ENCODE data around the gene GNA14.
"Not testable (repeated sequence)": the region's sequence is repeated elsewhere in the genome, so short reads cannot be mapped to it uniquely, and the experiment has no call there.

GNA14 gene

GRCh38 chr9:77507212-77507961, 140.7 kb downstream of the GNA14 start:
- no peak overlapping the region for H3K4me3 ChIP-seq (ENCODE audit: low read depth, low read length)
- DNase-seq (ENCODE audit: low read depth): peak; percentile 14

DNA sequence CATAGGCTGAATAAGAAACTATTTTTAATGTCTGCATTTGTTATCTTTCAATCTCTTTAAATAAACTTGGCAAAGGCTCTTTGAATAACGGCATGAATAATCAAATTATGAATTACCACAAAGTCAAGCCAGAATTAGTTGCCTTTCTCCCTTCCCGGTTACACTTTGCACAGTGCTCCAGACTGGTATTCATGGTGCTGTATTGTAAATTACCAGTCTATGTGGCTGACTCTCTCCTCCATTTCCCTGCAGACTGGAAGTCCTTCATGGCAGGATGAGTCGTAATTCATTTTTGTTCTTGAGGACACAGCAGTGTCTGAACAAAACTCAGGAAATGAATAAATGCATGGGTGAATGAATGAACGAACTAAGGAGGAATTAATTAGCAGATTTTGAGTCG, 142.9 kb downstream of the GNA14 start:
- DNase-seq (ENCODE audit: low read depth): no peak
- H3K4me3 ChIP-seq (ENCODE audit: low read depth, low read length): no peak overlapping the region

DNA sequence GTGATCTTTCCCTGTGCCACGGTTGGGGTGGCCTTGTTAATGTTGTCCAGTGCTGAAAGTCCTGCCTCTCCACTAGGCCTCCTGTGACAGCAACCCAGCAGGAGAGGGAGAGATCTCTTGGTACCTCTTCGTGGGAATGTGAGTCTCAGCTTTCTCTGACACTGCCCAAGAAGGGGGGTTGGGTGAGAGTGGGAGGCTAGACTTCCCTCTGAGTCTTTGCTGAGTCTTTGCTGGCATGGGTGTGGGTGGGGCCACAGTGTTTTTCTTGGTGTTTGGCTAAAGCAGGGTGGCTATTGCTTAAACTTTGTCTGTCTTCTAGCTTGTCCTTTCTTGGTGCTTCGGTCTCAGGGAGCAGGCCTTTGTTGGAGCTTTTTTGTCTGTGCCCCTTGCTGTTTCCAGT, 145.6 kb downstream of the GNA14 start:
- no peak for DNase-seq (ENCODE audit: low read depth)
- no peak overlapping the region for H3K4me3 ChIP-seq (ENCODE audit: low read depth, low read length)

DNA sequence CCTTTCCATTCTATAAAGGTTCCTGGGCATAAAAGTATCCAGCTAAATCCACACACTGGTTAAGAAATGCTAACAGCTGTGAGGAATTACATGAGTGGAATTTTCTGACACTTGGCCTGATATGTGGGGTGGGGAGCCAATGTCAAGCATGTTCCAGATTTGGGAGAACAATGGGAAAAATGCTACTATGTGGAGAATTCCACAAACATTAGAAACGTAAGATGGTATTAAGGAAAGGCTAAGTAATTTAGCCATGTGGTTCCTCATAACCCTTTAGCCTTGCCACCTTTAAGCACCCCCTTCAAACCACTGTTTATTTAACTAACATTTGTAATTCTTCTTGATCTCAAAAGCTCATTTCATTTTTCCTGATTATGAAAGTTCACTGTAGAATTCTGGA, 149.2 kb downstream of the GNA14 start:
- H3K4me3 ChIP-seq (ENCODE audit: low read depth, low read length): no peak overlapping the region
- no peak for DNase-seq (ENCODE audit: low read depth)

GRCh38 chr9:77497322-77498198, 150.6 kb downstream of the GNA14 start:
- no peak for DNase-seq (ENCODE audit: low read depth)

GRCh38 chr9:77495834-77496671, 152.1 kb downstream of the GNA14 start:
- peak; percentile 44 for DNase-seq (ENCODE audit: low read depth)
- H3K4me3 ChIP-seq (ENCODE audit: low read depth, low read length): no peak overlapping the region

More at GRCh38 chr9:77497322-77498198, 150.6 kb downstream of the GNA14 start:
- no peak overlapping the region for H3K4me3 ChIP-seq (ENCODE audit: low read depth, low read length)

GRCh38 chr9:77490279-77490678, 157.8 kb downstream of the GNA14 start:
- not testable (repeated sequence) for H3K4me3 ChIP-seq (ENCODE audit: low read depth, low read length); DNase-seq (ENCODE audit: low read depth)

GRCh38 chr9:77489405-77490163, 158.5 kb downstream of the GNA14 start:
- not testable (repeated sequence) for DNase-seq (ENCODE audit: low read depth); H3K4me3 ChIP-seq (ENCODE audit: low read depth, low read length)

DNA sequence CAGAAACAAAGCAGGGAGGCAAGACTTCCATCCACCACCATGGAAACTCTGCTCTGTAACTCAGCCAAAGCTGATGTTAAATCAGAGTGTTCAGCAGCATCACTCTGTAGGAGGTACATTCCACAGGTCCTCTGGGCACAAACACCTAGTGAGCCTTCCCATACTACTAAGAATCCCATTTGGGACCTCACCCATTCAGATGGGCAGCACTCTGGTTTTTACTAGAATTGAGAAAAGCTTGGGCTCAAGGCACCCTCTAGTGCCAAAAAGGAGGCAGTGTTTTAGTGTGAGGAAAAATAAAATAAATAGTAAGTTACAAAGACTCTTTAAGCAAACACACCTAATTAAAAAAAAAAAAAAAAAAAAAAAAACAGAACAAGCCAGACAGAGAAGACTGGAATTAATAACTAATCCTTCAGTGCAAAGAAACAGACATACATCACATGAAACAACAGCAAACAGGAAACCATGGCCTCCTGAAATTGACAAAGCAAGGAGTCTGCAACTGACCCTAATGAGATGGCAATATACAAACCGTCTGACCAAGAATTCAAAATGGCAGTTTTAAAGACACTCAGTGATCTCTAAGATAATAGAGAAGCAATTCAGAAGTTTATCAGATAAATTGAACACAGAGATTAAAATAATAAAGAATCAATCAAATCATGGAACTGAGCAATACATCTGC, 159.5 kb downstream of the GNA14 start:
- H3K4me3 ChIP-seq (ENCODE audit: low read depth, low read length): no peak overlapping the region
- DNase-seq (ENCODE audit: low read depth): no peak

- no peak for DNase-seq (ENCODE audit: low read depth)
Measured at GRCh38 chr9:77486968-77487367, 161.2 kb downstream of the GNA14 start.

DNA sequence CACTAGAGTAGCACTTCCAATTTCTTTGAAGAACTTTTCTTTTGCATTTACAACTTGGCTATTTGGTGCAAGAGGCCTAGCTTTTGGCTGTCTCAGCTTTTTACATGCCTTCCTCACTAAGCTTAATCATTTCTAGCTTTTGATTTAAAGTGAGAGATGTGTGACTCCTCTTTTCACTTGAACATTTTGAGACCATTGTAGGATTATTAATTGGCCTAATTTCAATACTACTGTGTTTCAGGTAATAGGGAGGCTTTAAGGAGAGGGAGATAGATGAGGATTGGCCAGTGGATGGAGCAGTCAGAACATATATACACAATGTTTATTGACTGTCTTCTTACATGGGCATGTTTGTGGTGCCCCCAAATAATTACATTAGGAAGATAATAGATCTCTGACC, 161.7 kb downstream of the GNA14 start:
- no peak overlapping the region for H3K4me3 ChIP-seq (ENCODE audit: low read depth, low read length)
- no peak for DNase-seq (ENCODE audit: low read depth)

More at GRCh38 chr9:77486968-77487367, 161.2 kb downstream of the GNA14 start:
- H3K4me3 ChIP-seq (ENCODE audit: low read depth, low read length): no peak overlapping the region

- no peak overlapping the region for H3K4me3 ChIP-seq (ENCODE audit: low read depth, low read length)
- peak; percentile 37 for DNase-seq (ENCODE audit: low read depth)
Measured at GRCh38 chr9:77475641-77476473, 172.3 kb downstream of the GNA14 start.

DNA sequence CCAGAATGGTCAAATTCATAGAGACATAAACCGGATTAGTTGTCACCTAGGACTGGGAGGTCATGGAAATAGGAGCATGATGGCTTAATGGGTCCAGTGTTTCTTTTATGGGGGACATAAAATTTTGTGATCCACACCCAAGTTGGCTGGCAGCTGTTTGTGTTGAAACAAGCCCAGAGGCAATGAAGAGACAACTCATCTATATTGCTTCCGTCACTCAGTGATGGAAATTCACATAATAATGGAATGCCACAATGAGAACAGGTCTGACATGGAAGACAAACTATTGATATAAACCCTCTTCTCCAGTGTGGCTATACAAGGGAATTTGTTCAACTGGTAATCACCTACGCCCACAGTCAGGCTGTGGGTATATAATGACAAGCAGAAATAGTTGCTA, 173.2 kb downstream of the GNA14 start:
- no peak overlapping the region for H3K4me3 ChIP-seq (ENCODE audit: low read depth, low read length)
- DNase-seq (ENCODE audit: low read depth): no peak

DNA sequence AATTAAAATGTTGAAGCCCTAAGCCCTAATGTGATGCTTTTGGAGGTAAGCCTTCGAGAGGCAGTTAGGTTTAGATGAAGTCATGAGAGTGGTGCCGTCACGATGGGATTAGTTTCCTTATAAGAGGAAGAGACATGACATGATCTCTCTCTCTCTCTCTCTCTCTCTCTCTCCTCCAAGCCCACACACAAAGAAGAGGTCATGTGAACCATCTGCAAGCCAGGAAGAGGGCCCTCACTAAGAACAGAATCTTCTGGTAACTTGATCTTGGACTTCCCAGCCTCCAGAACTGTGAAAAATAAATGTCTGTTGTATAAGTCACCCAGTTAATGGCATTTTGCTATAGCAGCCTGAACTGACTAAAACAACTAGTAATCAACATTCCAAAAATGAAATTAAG, 175.5 kb downstream of the GNA14 start:
- H3K4me3 ChIP-seq (ENCODE audit: low read depth, low read length): no peak overlapping the region
- no peak for DNase-seq (ENCODE audit: low read depth)

DNA sequence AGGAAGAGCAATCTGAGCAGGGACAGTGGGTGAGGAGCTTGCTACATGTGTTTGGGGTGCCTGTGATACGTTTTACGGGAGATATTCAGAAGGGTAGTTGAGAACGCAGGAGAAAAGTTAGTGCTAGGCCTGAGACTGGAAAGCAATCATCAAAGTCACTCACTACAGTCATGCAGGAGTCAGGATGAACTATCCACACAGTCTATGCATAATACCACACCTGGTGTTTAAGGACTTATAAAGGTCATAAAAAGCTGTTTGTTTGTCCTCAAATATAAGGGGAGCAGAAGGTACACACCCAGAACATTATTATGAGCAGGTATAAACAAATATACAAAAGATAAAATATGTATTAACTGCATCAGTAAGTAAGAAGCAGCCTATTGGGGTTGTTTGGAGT, 176.6 kb downstream of the GNA14 start:
- DNase-seq (ENCODE audit: low read depth): no peak
- no peak overlapping the region for H3K4me3 ChIP-seq (ENCODE audit: low read depth, low read length)

- DNase-seq (ENCODE audit: low read depth): peak; percentile 28
- no peak overlapping the region for H3K4me3 ChIP-seq (ENCODE audit: low read depth, low read length)
Measured at GRCh38 chr9:77469515-77470231, 178.4 kb downstream of the GNA14 start.

DNA sequence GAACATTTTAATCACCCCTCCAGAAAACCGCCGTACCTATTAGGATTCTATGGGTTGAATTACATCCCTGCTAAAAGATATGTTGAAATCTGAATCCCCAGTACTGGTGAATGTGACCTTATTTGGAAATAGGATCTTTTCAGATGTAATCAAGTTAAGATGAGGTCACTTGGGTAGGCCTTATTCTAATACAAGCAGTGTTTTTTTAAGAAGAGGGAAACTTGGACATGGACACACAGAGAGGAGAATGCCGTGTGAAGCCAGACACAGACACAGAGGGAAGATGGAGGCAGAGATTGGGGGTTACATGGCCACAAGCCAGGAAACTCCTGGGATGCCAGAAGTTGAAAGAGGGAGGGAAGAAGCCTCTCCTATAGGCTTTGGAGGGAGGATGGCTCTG, 183.5 kb downstream of the GNA14 start:
- no peak overlapping the region for H3K4me3 ChIP-seq (ENCODE audit: low read depth, low read length)
- peak; percentile 51 for DNase-seq (ENCODE audit: low read depth)

All from skeletal muscle cell (primary cell).